GM23338 (cell line): ENCODE results near the gene RANGRF. TPM values are rescaled to one million over a fixed set of nuclear protein-coding genes. Genes with fewer than 3 reads are reported as not detected.

Source experiments
- ATAC-seq: fragments of 200-7000 bp; cut with Tn5 transposase; 3 replicates; pipeline ENCODE4 v1.9.1; 2020
- DNase-seq: peaks from one replicate; pipeline ENCODE4 v3.0.0-alpha.2; 2015; ENCODE audit warnings: low spot score
- H2AFZ ChIP-seq: fragments of 200-600 bp; sonication (generic); 2 replicates; pipeline ENCODE4 v1.8.0; 2016; ENCODE audit warnings: antibody characterized with exemption, mild to moderate bottlenecking, moderate library complexity
- H3F3A ChIP-seq: fragments of 200-600 bp; sonication (generic); replicated peaks from 2 replicates; pipeline ENCODE4 v1.8.0; 2017; ENCODE audit warnings: antibody characterized with exemption, mixed run types, low read depth
- H3K27ac ChIP-seq: fragments of 200-600 bp; sonication (generic); 2 replicates; pipeline ENCODE4 v1.6.1; 2016; ENCODE audit warnings: low read depth
- H3K27me3 ChIP-seq: fragments of 200-600 bp; sonication (generic); 2 replicates; pipeline ENCODE4 v1.8.0; 2016; ENCODE audit warnings: mild to moderate bottlenecking, mixed run types, moderate library complexity; ENCODE audit not compliant: insufficient read depth
- H3K36me3 ChIP-seq: fragments of 200-600 bp; sonication (generic); 2 replicates; pipeline ENCODE4 v1.8.0; 2016; ENCODE audit warnings: mild to moderate bottlenecking; ENCODE audit not compliant: insufficient read depth
- H3K4me1 ChIP-seq: fragments of 200-600 bp; sonication (generic); 2 replicates; pipeline ENCODE4 v1.8.0; 2016; ENCODE audit warnings: mild to moderate bottlenecking, moderate library complexity; ENCODE audit not compliant: insufficient read depth
- H3K4me2 ChIP-seq: fragments of 200-600 bp; sonication (generic); 2 replicates; pipeline ENCODE4 v1.7.1; 2017; ENCODE audit warnings: mixed run types
- H3K4me3 ChIP-seq: fragments of 200-600 bp; sonication (generic); 2 replicates; pipeline ENCODE4 v1.6.1; 2016; ENCODE audit warnings: mixed run types
- H3K79me2 ChIP-seq: fragments of 200-600 bp; sonication (generic); replicated peaks from 2 replicates; pipeline ENCODE4 v1.8.0; 2017; ENCODE audit warnings: mild to moderate bottlenecking; ENCODE audit not compliant: insufficient read depth
- H3K9me2 ChIP-seq: fragments of 200-600 bp; sonication (generic); 2 replicates; pipeline ENCODE4 v1.8.0; 2017; ENCODE audit not compliant: insufficient read depth
- H4K20me1 ChIP-seq: fragments of 200-600 bp; sonication (generic); replicated peaks from 2 replicates; pipeline ENCODE4 v1.8.0; 2017; ENCODE audit warnings: mild to moderate bottlenecking; ENCODE audit not compliant: insufficient read depth
- H3K27ac Mint-ChIP-seq: 2 replicates; pipeline ENCODE4 v1.8.0; 2020; ENCODE audit warnings: inconsistent platforms, mild to moderate bottlenecking, moderate library complexity, mixed read lengths
- H3K27me3 Mint-ChIP-seq: 3 replicates; pipeline ENCODE4 v1.8.0; 2022; ENCODE audit warnings: low read depth, mild to moderate bottlenecking, moderate library complexity, mixed read lengths, inconsistent platforms; ENCODE audit not compliant: insufficient read depth, poor library complexity
- H3K36me3 Mint-ChIP-seq: 3 replicates; pipeline ENCODE4 v1.8.0; 2021; ENCODE audit warnings: low read depth, mild to moderate bottlenecking, inconsistent platforms, moderate library complexity, mixed read lengths
- H3K4me1 Mint-ChIP-seq: 3 replicates; pipeline ENCODE4 v1.8.0; 2020; ENCODE audit warnings: mild to moderate bottlenecking, inconsistent platforms, mixed read lengths
- H3K4me3 Mint-ChIP-seq: 3 replicates; pipeline ENCODE4 v1.8.0; 2021; ENCODE audit warnings: moderate library complexity, mild to moderate bottlenecking, inconsistent platforms, mixed read lengths
- H3K9me3 Mint-ChIP-seq: 3 replicates; pipeline ENCODE4 v1.8.0; 2020; ENCODE audit warnings: moderate library complexity, mild to moderate bottlenecking, inconsistent platforms, mixed read lengths
- CREB1 ChIP-seq: fragments of 250-450 bp; sonication (Bioruptor Pico); IDR thresholded peaks from 2 replicates; pipeline ENCODE4 v1.5.0; 2020; ENCODE audit warnings: low read depth, mild to moderate bottlenecking, moderate library complexity
- ETS1 ChIP-seq: IDR thresholded peaks from 2 replicates; pipeline ENCODE4 v1.6.1; 2016; ENCODE audit warnings: antibody characterized with exemption
- EZH2 ChIP-seq: fragments of 200-600 bp; sonication (generic); IDR thresholded peaks from one replicate; pipeline ENCODE4 v1.8.0; 2017; ENCODE audit warnings: antibody characterized with exemption, mild to moderate bottlenecking, low read depth; ENCODE audit not compliant: unreplicated experiment
- EZH2phosphoT487 ChIP-seq: fragments of 200-600 bp; sonication (generic); IDR thresholded peaks from one replicate; pipeline ENCODE4 v1.8.1; 2018; ENCODE audit warnings: antibody characterized with exemption; ENCODE audit not compliant: unreplicated experiment
- JUNB ChIP-seq: IDR thresholded peaks from one replicate; pipeline ENCODE4 v1.6.1; 2016; ENCODE audit warnings: antibody characterized with exemption; ENCODE audit not compliant: unreplicated experiment
- NANOG ChIP-seq: IDR thresholded peaks from 2 replicates; pipeline ENCODE4 v1.6.1; 2016; ENCODE audit warnings: antibody characterized with exemption, borderline replicate concordance
- ZNF114 ChIP-seq: fragments of 250-450 bp; sonication (Bioruptor Pico); IDR thresholded peaks from 2 replicates; pipeline ENCODE4 v1.5.0; 2020; ENCODE audit warnings: mild to moderate bottlenecking, moderate library complexity
- ZNF331 ChIP-seq: fragments of 250-450 bp; sonication (Bioruptor Pico); IDR thresholded peaks from 2 replicates; pipeline ENCODE4 v1.5.0; 2020; ENCODE audit warnings: low read depth, mild to moderate bottlenecking, moderate library complexity
- ZNF462 ChIP-seq: fragments of 250-450 bp; sonication (Bioruptor Pico); IDR thresholded peaks from 2 replicates; pipeline ENCODE4 v1.5.0; 2020; ENCODE audit warnings: mild to moderate bottlenecking, moderate library complexity
- polyA plus RNA-seq: library from polyadenylated mRNA; unstranded; fragments of >200 nt; fragmentation: Nextera tagmentation; extraction: Ambion mirVana; gene quantifications from 2 replicates; pipeline ENCODE4 v1.2.1, GENCODE V29; 2016
- total RNA-seq: library from RNA; depleted of rRNA; stranded (reverse); fragments of >200 nt; shearing (Covaris generic); gene quantifications from 2 replicates; pipeline ENCODE4 v1.2.3, GENCODE V29; 2014

The RANGRF gene
- total and polyA plus RNA-seq, 2 experiments from 2014 or later: 11.2 to 52.4 TPM

GRCh38 chr17:8312726-8313600 is 24.5 kb downstream of the RANGRF start:
- Histone ChIP-seq H3K9me2 (no peaks in the 10 kb centered on the region), H2AFZ (no peak overlapping the region; the same call in 1 of the 2 replicates), H3K4me2 (no peak overlapping the region), H4K20me1 (no peaks in the 10 kb centered on the region), H3K79me2 (no peaks in the 10 kb centered on the region), H3K27ac (no peak overlapping the region), H3K27me3 (peaks cover 44% of the 10 kb centered on the region), H3K36me3 (no peaks in the 10 kb centered on the region), H3K4me3 (no peak overlapping the region), H3K4me1 (peaks cover 14% of the 10 kb centered on the region), H3F3A (peaks cover 7% of the 10 kb centered on the region; the same call in 1 of the 2 replicates)
- TF ChIP-seq CREB1 (no peak), ETS1 (no peak), JUNB (no peak), ZNF114 (CRISPR knock-in tag) (no peak), NANOG (no peak), EZH2phosphoT487 (no peak), EZH2 (no peak)
- ATAC-seq (no peak; the same call in 2 of the 3 replicates), DNase-seq (no peak)
- Mint-ChIP-seq H3K27me3 (peaks cover 25% of the 10 kb centered on the region), H3K4me3 (no peak overlapping the region), H3K9me3 (no peaks in the 10 kb centered on the region), H3K36me3 (no peaks in the 10 kb centered on the region; the same call in 2 of the 3 replicates), H3K4me1 (peaks cover 14% of the 10 kb centered on the region), H3K27ac (no peak overlapping the region; the same call in 1 of the 2 replicates)

- Mint-ChIP-seq H3K4me3 (peak overlapping the region; percentile 87), H3K27ac (no peak overlapping the region), H3K36me3 (peaks cover 2% of the 10 kb centered on the region; the same call in 1 of the 3 replicates), H3K27me3 (peaks cover 29% of the 10 kb centered on the region), H3K9me3 (no peaks in the 10 kb centered on the region; the same call in 2 of the 3 replicates), H3K4me1 (peaks cover 15% of the 10 kb centered on the region)
- Histone ChIP-seq H3K79me2 (no peaks in the 10 kb centered on the region), H3K4me3 (peak overlapping the region; percentile 98), H3K36me3 (no peaks in the 10 kb centered on the region), H2AFZ (peak overlapping the region; percentile 100), H3K4me1 (peaks cover 14% of the 10 kb centered on the region), H3F3A (peaks cover 7% of the 10 kb centered on the region; the same call in 1 of the 2 replicates), H3K4me2 (peak overlapping the region; percentile 98), H3K27ac (no peak overlapping the region), H3K9me2 (no peaks in the 10 kb centered on the region), H3K27me3 (peaks cover 48% of the 10 kb centered on the region), H4K20me1 (no peaks in the 10 kb centered on the region)
- DNase-seq: peak; percentile 65
- ATAC-seq: peak; percentile 46
- TF ChIP-seq CREB1: no peak
- no peak for TF ChIP-seq JUNB
- no peak for TF ChIP-seq ETS1
- TF ChIP-seq ZNF462 (CRISPR knock-in tag): no peak
- TF ChIP-seq EZH2: no peak
- TF ChIP-seq ZNF331 (CRISPR knock-in tag): no peak
Observed at GRCh38 chr17:8314797-8315763, 26.6 kb downstream of the RANGRF start.
